Natural killer cell (primary cell): ENCODE data around the gene CAPN1. TPM values are rescaled to one million over a fixed set of nuclear protein-coding genes. Genes with fewer than 3 reads are reported as not detected.
A peak's percentile ranks its signal among the peaks of the same experiment; 100 is the strongest.

Experiments
- ATAC-seq, 3 donors: fragments of 150-1000 bp in 2 of 3; fragments of 200-7000 bp in 1 of 3; cut with Tn5 transposase; 1 replicate in 1 of 3; 2 replicates in 2 of 3; pipeline ENCODE4 v1.10.0; 2021; ENCODE audit warnings: mild to moderate bottlenecking in 2 of 3, moderate library complexity in 2 of 3
- DNase-seq, 2 donors: peaks; one replicate each; pipeline versions ENCODE4 v3.0.0 to v3.0.0-alpha.2; 2013 to 2021; ENCODE audit warnings: mixed read lengths in 1 of 2
- H3K27ac ChIP-seq: one replicate; pipeline ENCODE4 v1.5.1; 2013; ENCODE audit warnings: mild to moderate bottlenecking, low read length
- H3K27me3 ChIP-seq: one replicate; pipeline ENCODE4 v1.6.1; 2013; ENCODE audit warnings: low read length; ENCODE audit not compliant: control insufficient read depth, insufficient read depth
- H3K36me3 ChIP-seq: one replicate; pipeline ENCODE4 v1.6.1; 2013; ENCODE audit warnings: low read length; ENCODE audit not compliant: control insufficient read depth, insufficient read depth
- H3K4me1 ChIP-seq: one replicate; pipeline ENCODE4 v1.6.1; 2013; ENCODE audit warnings: low read length; ENCODE audit not compliant: control insufficient read depth, insufficient read depth
- H3K4me3 ChIP-seq: one replicate; pipeline ENCODE4 v1.5.1; 2013; ENCODE audit warnings: low read length
- H3K9me3 ChIP-seq: one replicate; pipeline ENCODE4 v1.6.1; 2013; ENCODE audit warnings: low read length; ENCODE audit not compliant: control insufficient read depth, insufficient read depth
- H3K27ac Mint-ChIP-seq, 2 donors: one replicate each; pipeline ENCODE4 v1.8.0; 2022; ENCODE audit warnings: mild to moderate bottlenecking in 2 of 2, mixed read lengths in 2 of 2, moderate library complexity in 1 of 2
- H3K27me3 Mint-ChIP-seq, 2 donors: one replicate each; pipeline ENCODE4 v1.8.0; 2022; ENCODE audit warnings: low read depth in 2 of 2, mixed read lengths in 2 of 2
- H3K36me3 Mint-ChIP-seq: one replicate; pipeline ENCODE4 v1.8.0; 2022; ENCODE audit warnings: mixed read lengths
- H3K4me1 Mint-ChIP-seq, 2 donors: one replicate each; pipeline ENCODE4 v1.8.0; 2022; ENCODE audit warnings: mixed read lengths in 2 of 2
- H3K4me3 Mint-ChIP-seq: one replicate; pipeline ENCODE4 v1.8.0; 2022; ENCODE audit warnings: mild to moderate bottlenecking, moderate library complexity, mixed read lengths
- H3K9me3 Mint-ChIP-seq, 2 donors: one replicate each; pipeline ENCODE4 v1.8.0; 2022; ENCODE audit warnings: mixed read lengths in 2 of 2
- CTCF ChIP-seq: fragments of 200-600 bp; IDR thresholded peaks from one replicate; pipeline ENCODE4 v1.8.0; 2022; ENCODE audit warnings: antibody characterized with exemption
- WGBS: methylation state at CpG from one replicate; pipeline ENCODE4 v1.1.7; 2013; ENCODE audit warnings: missing lambda C conversion rate; ENCODE audit not compliant: insufficient coverage; 5-methylcytosine and 5-hydroxymethylcytosine counted together
- intact Hi-C: fragments of 100-400 bp; cut with micrococcal nuclease; formaldehyde crosslinking; loops from one replicate; pipeline ENCODE4 v1.14.2; 2022
- total RNA-seq, 4 donors: library from RNA; stranded (reverse); fragments of 120-200 nt in 1 of 4; gene quantifications; one replicate each; pipeline versions ENCODE4 v1.2.3 to v1.2.4, GENCODE V29; 2013 to 2022

CAPN1 gene
- total RNA-seq, 3 donors from 2014 or later (not counting 1 experiment from before 2014, with no cell fraction given) = 211 to 256 (median 229) TPM

GRCh38 chr11:65133724-65134123 lies 48.0 kb upstream of the CAPN1 start:
- H3K27ac Mint-ChIP-seq = peak overlapping the region; percentile 99
- no peak for TF ChIP-seq CTCF
- H3K4me1 ChIP-seq = peaks cover 53% of the 10 kb centered on the region
- peaks cover 39% of the 10 kb centered on the region for H3K36me3 ChIP-seq
- H3K27me3 Mint-ChIP-seq = no peaks in the 10 kb centered on the region
- DNase-seq = peak in 1 of 2 donors; percentile 31
- peaks cover 32 to 52% of the 10 kb centered on the region in 2 donors for H3K4me1 Mint-ChIP-seq
- WGBS = 0% methylated on average over 18 of the region's 20 CpGs
- no peak for ATAC-seq
- peak overlapping the region; percentile 92 for H3K4me3 ChIP-seq
- no peaks in the 10 kb centered on the region for H3K27me3 ChIP-seq
- no peaks in the 10 kb centered on the region for H3K9me3 ChIP-seq
- H3K4me3 Mint-ChIP-seq = peak overlapping the region; percentile 98
- H3K27ac ChIP-seq = peak overlapping the region; percentile 99
- no peaks in the 10 kb centered on the region for H3K36me3 Mint-ChIP-seq
- intact Hi-C loops = loop anchor here (2.0 kb wide), 1 partner anchor 17 kb away; the partner anchor contains the start of gene ZNHIT2
- no peaks in the 10 kb centered on the region for H3K9me3 Mint-ChIP-seq

GRCh38 chr11:65134240-65134951 lies 47.3 kb upstream of the CAPN1 start, which contains the start of gene SYVN1:
TSS of gene SYVN1 (minus strand) at chr11:65134519. CDS start at chr11:65133601, 918 bp downstream.
- no peaks in the 10 kb centered on the region for H3K9me3 ChIP-seq
- peak within 1 kb of the TSS; percentile 99 for H3K27ac Mint-ChIP-seq
- intact Hi-C loops = loop anchor here (2.0 kb wide), 1 partner anchor 18 kb away; the partner anchor contains the start of gene ZNHIT2
- peaks cover 32 to 52% of the 10 kb centered on the region in 2 donors for H3K4me1 Mint-ChIP-seq
- H3K27me3 Mint-ChIP-seq = no peaks in the 10 kb centered on the region
- no peaks in the 10 kb centered on the region for H3K27me3 ChIP-seq
- ATAC-seq = peak; percentile 75 to 90 (median 82)
- peak within 1 kb of the TSS; percentile 98 for H3K4me3 Mint-ChIP-seq
- peaks cover 53% of the 10 kb centered on the region for H3K4me1 ChIP-seq
- under 1% methylated on average over 60 of the region's 60 CpGs for WGBS
- no peaks in the 10 kb centered on the region for H3K36me3 Mint-ChIP-seq
- DNase-seq = peak; percentile 91 to 95
- H3K36me3 ChIP-seq = peaks cover 32% of the 10 kb centered on the region
- no peaks in the 10 kb centered on the region for H3K9me3 Mint-ChIP-seq
- no peak for TF ChIP-seq CTCF
- peak within 1 kb of the TSS; percentile 92 for H3K4me3 ChIP-seq
- peak within 1 kb of the TSS; percentile 99 for H3K27ac ChIP-seq

GRCh38 chr11:65134952-65135632 lies 46.6 kb upstream of the CAPN1 start:
- peaks cover 32 to 52% of the 10 kb centered on the region in 2 donors for H3K4me1 Mint-ChIP-seq
- 4% methylated on average over 24 of the region's 24 CpGs for WGBS
- H3K27ac ChIP-seq = peak overlapping the region; percentile 99
- no peaks in the 10 kb centered on the region for H3K27me3 ChIP-seq
- H3K36me3 Mint-ChIP-seq = no peaks in the 10 kb centered on the region
- H3K4me3 ChIP-seq = peak overlapping the region; percentile 92
- ATAC-seq = peak; percentile 82 to 92 (median 84)
- peak overlapping the region; percentile 98 for H3K4me3 Mint-ChIP-seq
- no peaks in the 10 kb centered on the region for H3K9me3 Mint-ChIP-seq
- peaks cover 49% of the 10 kb centered on the region for H3K4me1 ChIP-seq
- H3K36me3 ChIP-seq = peaks cover 26% of the 10 kb centered on the region
- no peaks in the 10 kb centered on the region for H3K9me3 ChIP-seq
- peak; percentile 77 to 95 for DNase-seq
- intact Hi-C loops = loop anchor here (1.0 to 2.0 kb wide), 2 partner anchors 13 to 18 kb away; partner anchors contain the start of genes FAU, MRPL49 and ZNHIT2
- TF ChIP-seq CTCF = no peak
- H3K27ac Mint-ChIP-seq = peak overlapping the region; percentile 99
- no peaks in the 10 kb centered on the region for H3K27me3 Mint-ChIP-seq
